IMR-90 (cell line): ENCODE measurements around the gene CCNK. TPM values are rescaled to one million over a fixed set of nuclear protein-coding genes. Genes with fewer than 3 reads are reported as not detected.

Source experiments
- ATAC-seq: fragments of 200-7000 bp; cut with Tn5 transposase; 2 replicates; pipeline ENCODE4 v1.9.1; 2020; ENCODE audit warnings: low read depth, mild to moderate bottlenecking, moderate library complexity
- BruUV-seq: library from RNA; stranded (reverse); fragments of 400-500 nt; replicated peaks from 2 replicates; lab custom pipeline; 2021; lab: Mats Ljungman, UMichigan
- CTCF ChIA-PET: fragments of 300-600 bp; formaldehyde crosslinking; extraction: SDS; loops from one replicate; lab custom pipeline; 2021; ENCODE audit warnings: antibody characterized with exemption; lab: Yijun Ruan, JAX
- POLR2A ChIA-PET: fragments of 300-600 bp; sonication (Branson Sonifier 250); formaldehyde crosslinking; loops from one replicate; lab custom pipeline; 2022; ENCODE audit warnings: antibody characterized with exemption; ENCODE audit not compliant: unreplicated experiment; lab: Charles Lee
- DNase-seq: peaks from one replicate; pipeline ENCODE4 v3.0.0; 2013
- H2AFZ ChIP-seq: replicated peaks from 2 replicates; pipeline ENCODE3; 2013; ENCODE audit warnings: low read length, mild to moderate bottlenecking; ENCODE audit not compliant: poor library complexity
- H2AK5ac ChIP-seq: 2 replicates; pipeline ENCODE4 v1.6.1; 2013; ENCODE audit warnings: low read depth, low read length, inconsistent platforms
- H2AK9ac ChIP-seq: replicated peaks from 2 replicates; pipeline ENCODE3; 2013; ENCODE audit warnings: mild to moderate bottlenecking, low read depth, low read length, moderate library complexity; ENCODE audit not compliant: poor library complexity
- H2BK120ac ChIP-seq: 2 replicates; pipeline ENCODE4 v1.6.1; 2013; ENCODE audit warnings: low read depth, low read length, inconsistent platforms
- H2BK15ac ChIP-seq: 3 replicates; pipeline ENCODE4 v1.6.1; 2013; ENCODE audit warnings: low read depth, low read length, inconsistent platforms
- H2BK20ac ChIP-seq: 2 replicates; pipeline ENCODE4 v1.6.1; 2013; ENCODE audit warnings: low read depth, mild to moderate bottlenecking, inconsistent platforms, low read length, moderate library complexity
- H2BK5ac ChIP-seq: 2 replicates; pipeline ENCODE4 v1.6.1; 2013; ENCODE audit warnings: mild to moderate bottlenecking, low read depth, low read length, inconsistent platforms; ENCODE audit not compliant: poor library complexity, severe bottlenecking
- H3K14ac ChIP-seq: replicated peaks from 2 replicates; pipeline ENCODE4 v1.6.1; 2013; ENCODE audit warnings: low read depth, low read length, inconsistent platforms
- H3K18ac ChIP-seq: 2 replicates; pipeline ENCODE4 v1.6.1; 2013; ENCODE audit warnings: low read depth, low read length, control low read depth
- H3K23ac ChIP-seq: 2 replicates; pipeline ENCODE4 v1.6.1; 2013; ENCODE audit warnings: low read depth, low read length, inconsistent platforms
- H3K27ac ChIP-seq: 2 replicates; pipeline ENCODE4 v1.5.1; 2013; ENCODE audit warnings: mild to moderate bottlenecking, control low read depth, low read length; ENCODE audit not compliant: insufficient read depth
- H3K27me3 ChIP-seq: 2 replicates; pipeline ENCODE4 v1.6.1; 2013; ENCODE audit warnings: low read length; ENCODE audit not compliant: control insufficient read depth, insufficient read depth
- H3K36me3 ChIP-seq: 2 replicates; pipeline ENCODE4 v1.6.1; 2013; ENCODE audit warnings: low read length, mixed read lengths; ENCODE audit not compliant: control insufficient read depth, insufficient read depth
- H3K4ac ChIP-seq: 2 replicates; pipeline ENCODE4 v1.6.1; 2013; ENCODE audit warnings: low read depth, low read length, inconsistent platforms
- H3K4me1 ChIP-seq: 2 replicates; pipeline ENCODE4 v1.6.1; 2013; ENCODE audit warnings: low read length, mixed read lengths; ENCODE audit not compliant: control insufficient read depth, insufficient read depth
- H3K4me2 ChIP-seq: 2 replicates; pipeline ENCODE4 v1.6.1; 2013; ENCODE audit warnings: low read depth, mild to moderate bottlenecking, control low read depth, low read length, moderate library complexity
- H3K4me3 ChIP-seq: 2 replicates; pipeline ENCODE4 v1.5.1; 2013; ENCODE audit warnings: low read depth, mild to moderate bottlenecking, control low read depth, low read length, moderate library complexity; ENCODE audit not compliant: insufficient read depth
- H3K56ac ChIP-seq: 2 replicates; pipeline ENCODE4 v1.6.1; 2013; ENCODE audit warnings: low read length, inconsistent platforms; ENCODE audit not compliant: insufficient read depth; ENCODE audit errors: extremely low read depth
- H3K79me1 ChIP-seq, 2 experiments: 2 replicates each; pipeline ENCODE4 v1.6.1; 2013; ENCODE audit warnings: low read length in 2 of 2, inconsistent platforms in 1 of 2, low read depth in 1 of 2
- H3K9ac ChIP-seq: 2 replicates; pipeline ENCODE4 v1.6.1; 2013; ENCODE audit warnings: low read depth, low read length, control low read depth
- H3K9me1 ChIP-seq: 2 replicates; pipeline ENCODE4 v1.6.1; 2013; ENCODE audit warnings: low read length, inconsistent platforms; ENCODE audit not compliant: insufficient read depth
- H3K9me3 ChIP-seq: 2 replicates; pipeline ENCODE4 v1.6.1; 2013; ENCODE audit warnings: low read length; ENCODE audit not compliant: control insufficient read depth, insufficient read depth
- H4K20me1 ChIP-seq: 2 replicates; pipeline ENCODE4 v1.6.1; 2013; ENCODE audit warnings: low read length, inconsistent platforms; ENCODE audit not compliant: insufficient read depth
- H4K5ac ChIP-seq: 2 replicates; pipeline ENCODE4 v1.6.1; 2013; ENCODE audit warnings: mild to moderate bottlenecking, low read depth, low read length, control low read depth
- H4K8ac ChIP-seq, 2 experiments: 2 replicates each; pipeline ENCODE4 v1.6.1; 2013; ENCODE audit warnings: low read depth in 2 of 2, low read length in 2 of 2, control low read depth in 1 of 2, inconsistent platforms in 1 of 2
- H4K91ac ChIP-seq: 2 replicates; pipeline ENCODE4 v1.6.1; 2013; ENCODE audit warnings: low read depth, low read length, inconsistent platforms; ENCODE audit not compliant: insufficient read depth
- CEBPB ChIP-seq: IDR thresholded peaks from 2 replicates; pipeline ENCODE4 v1.6.1; 2012; ENCODE audit warnings: low read depth, low read length, improper control_type of control experiment
- CHD1 ChIP-seq: IDR thresholded peaks from 2 replicates; pipeline ENCODE4 v1.6.1; 2012; ENCODE audit warnings: low read depth, low read length, improper control_type of control experiment
- FOS ChIP-seq: fragments of 150-350 bp; IDR thresholded peaks from 2 replicates; pipeline ENCODE4 v1.6.1; 2016; ENCODE audit warnings: low read depth, low read length
- MAFK ChIP-seq: IDR thresholded peaks from 2 replicates; pipeline ENCODE4 v1.6.1; 2012; ENCODE audit warnings: low read depth, low read length, improper control_type of control experiment
- MXI1 ChIP-seq: IDR thresholded peaks from 2 replicates; pipeline ENCODE4 v1.6.1; 2012; ENCODE audit warnings: low read depth, mild to moderate bottlenecking, low read length, moderate library complexity, borderline replicate concordance
- NFE2L2 ChIP-seq: fragments of 150-350 bp; IDR thresholded peaks from 2 replicates; pipeline ENCODE4 v1.6.1; 2016; ENCODE audit warnings: low read depth, mild to moderate bottlenecking, low read length
- POLR2A ChIP-seq: IDR thresholded peaks from 2 replicates; pipeline ENCODE4 v1.6.1; 2012; ENCODE audit warnings: mild to moderate bottlenecking, low read depth, low read length
- RFX5 ChIP-seq: IDR thresholded peaks from 2 replicates; pipeline ENCODE4 v1.8.0; 2012; ENCODE audit warnings: low read depth, mild to moderate bottlenecking, low read length, moderate library complexity
- WGBS, 2 experiments: methylation state at CpG; one replicate each; pipeline versions ENCODE4 v1.1.5 to v1.1.7; 2013; ENCODE audit warnings: missing lambda C conversion rate in 2 of 2; ENCODE audit not compliant: insufficient read length in 1 of 2; ENCODE audit errors: extremely low coverage in 2 of 2; 5-methylcytosine and 5-hydroxymethylcytosine counted together
- dilution Hi-C: fragments of 300-500 bp; cut with HindIII; formaldehyde crosslinking; loops from one replicate; pipeline ENCODE4 v1.14.3; 2018; ENCODE audit warnings: low sequenced_read_pairs; ENCODE audit not compliant: unreplicated experiment
- in situ Hi-C: fragments of 300-500 bp; cut with MboI; formaldehyde crosslinking; loops from 3 replicates; pipeline ENCODE4 v1.14.3; 2019; ENCODE audit warnings: low sequenced_read_pairs, inconsistent platforms, mixed read lengths
- intact Hi-C: fragments of 100-400 bp; cut with micrococcal nuclease; formaldehyde crosslinking; loops from 2 replicates; pipeline ENCODE4 v1.10.0; 2022
- polyA plus RNA-seq, 3 experiments: library from polyadenylated mRNA; depleted of rRNA; stranded (reverse); fragments of >200 nt; gene quantifications; 2 replicates each; pipeline ENCODE4 v1.2.3, GENCODE V29; 2012; ENCODE audit warnings: low replicate concordance in 1 of 3
- total RNA-seq: library from RNA; depleted of rRNA; stranded (reverse); fragments of >200 nt; gene quantifications from 2 replicates; pipeline ENCODE4 v1.2.3, GENCODE V29; 2012
- TF ChIP-seq, protein P1 (sequence below): fragments of 150-350 bp; IDR thresholded peaks from 2 replicates; pipeline ENCODE4 v1.6.1; 2016; ENCODE audit warnings: low read depth, mild to moderate bottlenecking, low read length, moderate library complexity, borderline replicate concordance

Gene CCNK
- total and polyA plus RNA-seq, 2 of the 4 experiments (the other 2 are of a cell fraction): 18.8 to 38.3 TPM

DNA sequence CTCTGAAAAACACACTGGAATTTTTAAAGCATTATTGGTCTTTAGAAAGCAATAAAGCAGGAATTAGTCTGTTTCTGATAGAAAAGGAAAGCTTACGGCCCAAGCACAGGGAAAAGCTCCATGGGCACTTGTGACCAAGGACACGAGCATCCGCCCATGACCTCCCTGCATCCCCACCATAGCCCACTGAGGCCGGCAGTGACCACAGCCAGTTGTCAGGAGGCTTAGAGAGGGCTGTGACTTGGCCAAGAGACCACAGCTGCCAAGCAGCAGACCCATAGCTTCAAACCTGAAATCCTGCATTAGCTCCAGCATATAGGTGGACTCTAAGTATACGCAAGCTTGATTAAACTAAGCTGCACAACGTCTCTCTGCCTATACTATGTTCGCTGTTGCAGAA is 9.5 kb upstream of the CCNK start:
- H2BK20ac ChIP-seq: no peak overlapping the region
- ChIA-PET CTCF (no interaction called here), POLR2A (interaction anchor here (0.6 to 0.8 kb wide), 2 partner anchors 9 to 102 kb away, joined by 3 to 4 read pairs; partner anchors contain the start of gene SETD3)
- H2AK5ac ChIP-seq: no peak overlapping the region
- no peak overlapping the region for H4K5ac ChIP-seq
- H3K56ac ChIP-seq: no peak overlapping the region
- H4K8ac ChIP-seq: no peak overlapping the region
- H3K9ac ChIP-seq: no peak overlapping the region
- in situ Hi-C loops (no loop called here), intact Hi-C loops (no loop called here), dilution Hi-C loops (no loop called here)
- DNase-seq (no peak), ATAC-seq (no peak)
- H3K18ac ChIP-seq: no peak overlapping the region
- H2BK5ac ChIP-seq: no peak overlapping the region
- no peak overlapping the region for H2BK120ac ChIP-seq
- no peak overlapping the region for H4K91ac ChIP-seq
- H3K4ac ChIP-seq: no peak overlapping the region
- no peak overlapping the region for H3K23ac ChIP-seq
- BruUV-seq: no TSS peak
- no peaks in the 10 kb centered on the region for H3K36me3 ChIP-seq
- no peak overlapping the region for H2AFZ ChIP-seq
- H3K4me2 ChIP-seq: no peak overlapping the region
- no peak overlapping the region for H3K27ac ChIP-seq
- no peak overlapping the region for H3K14ac ChIP-seq
- 100% methylated on average over 2 of the region's 7 CpGs; no CpG with 5 or more reads in 1 of the 2 experiments for WGBS, 2 experiments
- H3K79me1 ChIP-seq: peaks cover 45 to 84% of the 10 kb centered on the region in 2 experiments
- no peaks in the 10 kb centered on the region for H3K9me3 ChIP-seq
- no peak overlapping the region for H2BK15ac ChIP-seq
- H3K27me3 ChIP-seq: no peaks in the 10 kb centered on the region
- H3K9me1 ChIP-seq: peaks cover 26% of the 10 kb centered on the region
- H2AK9ac ChIP-seq: no peak overlapping the region
- H3K4me1 ChIP-seq: peaks cover 7% of the 10 kb centered on the region
- H4K20me1 ChIP-seq: peaks cover 66% of the 10 kb centered on the region
- no peak for TF ChIP-seq POLR2A
- TF ChIP-seq RFX5: no peak
- TF ChIP-seq, protein P1, sequence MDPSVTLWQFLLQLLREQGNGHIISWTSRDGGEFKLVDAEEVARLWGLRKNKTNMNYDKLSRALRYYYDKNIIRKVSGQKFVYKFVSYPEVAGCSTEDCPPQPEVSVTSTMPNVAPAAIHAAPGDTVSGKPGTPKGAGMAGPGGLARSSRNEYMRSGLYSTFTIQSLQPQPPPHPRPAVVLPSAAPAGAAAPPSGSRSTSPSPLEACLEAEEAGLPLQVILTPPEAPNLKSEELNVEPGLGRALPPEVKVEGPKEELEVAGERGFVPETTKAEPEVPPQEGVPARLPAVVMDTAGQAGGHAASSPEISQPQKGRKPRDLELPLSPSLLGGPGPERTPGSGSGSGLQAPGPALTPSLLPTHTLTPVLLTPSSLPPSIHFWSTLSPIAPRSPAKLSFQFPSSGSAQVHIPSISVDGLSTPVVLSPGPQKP: no peak
- TF ChIP-seq NFE2L2: no peak
- TF ChIP-seq CHD1: no peak
- no peak for TF ChIP-seq MXI1
- no peak for TF ChIP-seq FOS
- no peak for TF ChIP-seq MAFK
- no peak for TF ChIP-seq CEBPB
- H3K4me3 ChIP-seq: no peak overlapping the region
